Endothelial cell of umbilical vein (primary cell): ENCODE measurements around the gene ADAM22.

Experiments
- CTCF ChIP-seq, 2 donors: IDR thresholded peaks; 1 replicate in 1 of 2; 2 replicates in 1 of 2; pipeline ENCODE4 v1.5.1; 2011; ENCODE audit warnings: low read length in 2 of 2, mild to moderate bottlenecking in 2 of 2, moderate library complexity in 2 of 2, control low read depth in 1 of 2, inconsistent platforms in 1 of 2, low read depth in 1 of 2; ENCODE audit not compliant: insufficient read depth in 1 of 2; ENCODE audit errors: extremely low read depth in 1 of 2
- EZH2 ChIP-seq: IDR thresholded peaks from 2 replicates; pipeline ENCODE4 v1.6.1; 2012; ENCODE audit warnings: borderline replicate concordance, low read depth, mild to moderate bottlenecking, moderate library complexity, low read length, inconsistent platforms; ENCODE audit not compliant: severe bottlenecking
- POLR2AphosphoS5 ChIP-seq: IDR thresholded peaks from 2 replicates; pipeline ENCODE4 v1.6.1; 2012; ENCODE audit warnings: low read depth, mild to moderate bottlenecking, control low read depth, low read length, moderate library complexity; ENCODE audit not compliant: insufficient read depth

- no peak for TF ChIP-seq POLR2AphosphoS5
- TF ChIP-seq CTCF (IDR thresholded peaks at IDR 0.05; ENCODE audit: extremely low read depth in 1 of 2, insufficient read depth in 1 of 2, low read depth in 1 of 2, low read length in 2 of 2) = no peak
- TF ChIP-seq EZH2 = no peak
Measured at GRCh38 chr7:88150033-88150432, 216.0 kb downstream of the ADAM22 start.
